ENCODE measurements around the gene NCKAP1.

The NCKAP1 gene

DNA sequence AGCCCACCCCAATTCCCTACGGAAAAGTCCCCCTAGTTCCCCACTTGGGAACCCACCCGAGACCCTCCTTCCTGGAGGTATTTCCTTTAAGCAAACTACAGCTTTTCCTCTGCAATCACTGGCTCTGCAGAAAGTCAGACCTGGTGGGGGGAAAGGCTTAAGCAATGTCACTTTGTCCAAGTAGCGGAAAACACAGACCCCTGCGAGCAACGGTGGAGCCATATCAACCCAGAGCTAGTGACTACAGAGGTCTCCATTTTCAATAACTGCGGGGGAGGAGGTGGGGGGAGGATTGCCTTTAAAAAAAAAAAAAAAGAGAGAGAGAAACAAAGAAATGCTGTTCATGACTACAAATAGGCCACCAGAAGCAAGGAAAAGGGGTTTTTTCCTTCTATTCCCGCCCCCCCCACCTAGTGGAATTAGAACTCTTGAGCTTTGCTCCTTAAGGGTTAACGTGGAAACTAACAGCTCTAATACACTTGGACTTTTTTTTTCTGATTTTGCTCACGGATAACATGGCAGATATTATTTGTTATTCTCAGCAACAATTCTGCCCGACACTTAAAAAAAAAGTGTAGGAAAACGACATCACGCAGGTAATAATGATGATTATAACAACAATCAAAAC is 170.7 kb downstream of the NCKAP1 start:
- DNase-seq: no peak

DNA sequence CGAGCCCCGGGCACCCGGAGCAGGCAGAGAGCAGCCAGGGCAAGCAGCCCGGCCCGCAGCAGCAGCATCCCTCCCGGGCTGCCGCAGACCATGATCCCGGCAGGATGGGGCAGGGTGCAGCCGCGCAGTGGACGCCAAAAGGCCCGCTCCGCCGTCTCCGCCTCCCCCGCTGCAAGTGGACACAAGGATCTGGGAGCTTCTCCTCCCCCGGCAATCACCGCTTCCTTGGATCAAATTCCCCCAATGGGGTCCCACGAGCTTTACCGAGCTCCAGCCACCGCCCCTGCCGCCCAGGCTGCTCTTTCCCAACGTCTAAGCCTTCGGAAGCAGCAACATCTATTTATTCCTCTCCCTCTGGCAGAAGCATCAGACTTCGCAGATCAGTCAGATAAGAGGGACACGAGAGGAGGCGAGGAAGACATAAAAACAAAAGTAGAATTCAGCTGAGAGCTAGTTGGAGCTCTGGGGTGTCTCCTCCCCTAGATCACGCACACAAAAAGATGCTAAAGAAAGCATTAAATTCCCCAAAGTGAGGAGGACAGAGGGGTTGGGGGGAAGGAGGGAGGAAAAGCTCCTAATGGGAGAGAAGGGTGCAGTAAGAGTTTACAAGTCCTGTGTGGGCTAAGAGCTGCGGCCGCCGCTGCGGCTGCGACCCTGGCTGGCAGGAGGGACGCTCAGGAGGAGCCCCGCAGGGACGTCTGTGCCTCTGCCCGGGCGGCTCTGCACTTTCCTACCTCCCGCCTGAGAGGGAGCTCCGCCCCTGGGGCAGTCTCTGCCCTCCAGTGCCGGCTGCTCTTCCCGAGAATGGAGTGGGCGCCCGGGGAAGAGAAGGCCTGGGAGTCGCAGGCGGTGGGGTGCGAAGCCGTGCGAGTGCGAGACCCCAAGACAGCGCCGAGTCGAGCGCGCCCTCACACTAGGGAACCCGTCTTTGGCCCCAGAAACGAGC is 171.5 kb downstream of the NCKAP1 start, which contains the start of gene FRZB:
FRZB (minus strand) TSS at position 177 of the 946 bp plus-strand sequence; CDS start at position 92, 85 bp downstream.
- DNase-seq: peak; percentile 48

DNA sequence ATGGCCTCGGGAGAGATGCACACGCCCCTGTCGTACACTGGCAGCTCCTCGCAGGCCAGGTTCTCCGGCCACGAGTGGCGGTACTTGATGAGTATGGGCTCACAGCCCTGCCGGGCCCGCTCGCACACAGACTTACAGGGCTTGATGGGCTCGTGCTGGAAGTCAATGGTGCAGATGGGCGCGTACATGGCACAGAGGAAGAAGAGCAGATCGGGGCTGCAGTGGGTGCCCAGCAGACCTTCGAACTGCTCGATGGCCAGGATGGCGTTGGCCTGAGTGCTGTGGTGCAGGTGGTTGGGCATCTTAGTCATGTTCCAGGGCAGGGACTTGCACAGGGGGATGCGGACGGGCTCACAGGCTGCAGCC is 172.2 kb downstream of the NCKAP1 start:
- DNase-seq: peak; percentile 50

DNA sequence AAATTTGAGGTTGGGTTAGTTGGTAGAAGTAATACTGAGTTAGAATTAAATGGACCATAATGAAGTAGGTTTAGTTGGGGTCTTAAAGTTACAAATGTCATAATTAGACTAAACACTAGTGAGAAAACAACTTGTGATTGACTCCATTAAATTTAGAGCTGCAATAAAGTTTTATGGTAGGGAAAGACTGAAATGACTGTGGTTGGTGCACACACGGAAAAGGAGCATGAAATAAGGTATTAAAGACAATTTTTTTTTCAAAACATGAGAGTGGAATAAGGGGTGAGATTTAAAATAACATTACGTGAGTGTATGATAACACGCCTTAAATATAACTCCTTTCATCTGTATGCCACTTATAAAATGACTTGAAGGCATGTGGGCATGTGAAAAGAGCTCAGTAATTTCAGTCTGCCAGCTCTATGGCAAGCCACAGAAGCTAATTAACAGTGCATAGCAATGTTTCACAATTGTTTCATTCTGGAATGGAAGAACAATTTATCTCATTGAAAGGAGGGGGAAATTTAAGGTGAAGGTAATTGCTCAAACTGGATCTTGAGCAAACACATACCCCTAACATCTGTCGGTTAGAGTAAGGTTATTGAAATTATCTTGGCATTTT is 173.2 kb downstream of the NCKAP1 start:
- no peak for DNase-seq

DNA sequence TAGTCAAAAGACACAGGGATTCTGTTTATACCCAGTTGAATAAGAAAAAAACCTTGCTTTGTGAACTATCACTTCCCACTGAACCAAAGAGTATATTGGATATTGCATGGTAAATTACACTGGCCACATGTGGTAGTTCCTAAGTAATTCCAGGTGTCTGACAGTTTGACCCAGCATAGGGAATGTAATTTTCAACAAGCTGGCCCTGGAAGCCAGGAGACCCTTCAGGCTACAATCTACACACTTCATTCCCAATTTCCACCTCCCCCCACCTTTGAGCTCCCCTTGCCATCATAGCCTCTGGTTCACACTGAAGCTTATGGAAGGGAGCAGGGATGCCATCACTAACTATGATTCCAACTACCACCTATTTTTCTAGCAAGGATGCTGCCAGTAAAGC is 174.6 kb downstream of the NCKAP1 start:
- no peak for DNase-seq

DNA sequence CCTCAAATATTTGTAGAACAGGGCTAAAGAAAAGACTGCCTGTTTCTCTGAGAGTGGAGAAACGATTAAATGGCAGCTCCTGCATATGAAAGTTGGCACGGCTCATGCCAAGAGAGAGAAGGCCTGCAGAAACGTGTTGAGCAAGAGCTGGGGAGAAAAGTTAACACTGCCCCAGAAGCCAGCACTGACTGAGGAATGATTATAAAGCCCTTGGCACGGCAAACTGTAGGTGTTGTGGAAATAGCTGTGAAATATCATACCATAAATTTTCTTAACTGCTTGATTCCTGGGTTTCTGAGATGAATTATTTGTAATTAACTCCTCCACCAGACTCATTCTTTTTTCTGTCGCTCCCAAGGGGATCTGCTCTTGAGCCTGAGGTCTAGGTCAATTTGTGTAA is 176.2 kb downstream of the NCKAP1 start:
- DNase-seq: no peak

DNA sequence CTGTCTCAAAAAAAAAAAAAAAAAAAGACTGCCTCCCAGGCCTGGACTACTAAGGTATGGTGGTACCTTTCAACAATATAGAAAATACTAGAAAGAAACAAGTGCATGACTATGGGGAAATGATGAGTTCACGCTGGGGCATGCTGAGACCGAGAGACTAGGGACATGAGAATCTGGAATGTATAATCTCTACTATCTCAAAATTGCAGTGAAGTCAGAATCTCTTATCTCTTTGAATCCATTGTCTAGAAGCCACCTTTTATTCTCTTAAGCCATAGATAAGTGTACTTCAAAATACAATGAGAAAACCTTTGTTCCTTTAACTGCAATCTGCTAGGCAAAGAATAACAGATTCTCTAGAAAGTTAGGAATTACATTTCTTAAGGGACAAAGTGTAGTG is 177.4 kb downstream of the NCKAP1 start:
- DNase-seq: no peak

Measured in activated CD8-positive, alpha-beta memory T cell treated with anti-CD3 and anti-CD28 coated beads, Interleukin-2, amount 50 U/mL, for 48 hours (primary cell).